Measurements from ENCODE around the gene AMPD2.

Gene AMPD2

DNA sequence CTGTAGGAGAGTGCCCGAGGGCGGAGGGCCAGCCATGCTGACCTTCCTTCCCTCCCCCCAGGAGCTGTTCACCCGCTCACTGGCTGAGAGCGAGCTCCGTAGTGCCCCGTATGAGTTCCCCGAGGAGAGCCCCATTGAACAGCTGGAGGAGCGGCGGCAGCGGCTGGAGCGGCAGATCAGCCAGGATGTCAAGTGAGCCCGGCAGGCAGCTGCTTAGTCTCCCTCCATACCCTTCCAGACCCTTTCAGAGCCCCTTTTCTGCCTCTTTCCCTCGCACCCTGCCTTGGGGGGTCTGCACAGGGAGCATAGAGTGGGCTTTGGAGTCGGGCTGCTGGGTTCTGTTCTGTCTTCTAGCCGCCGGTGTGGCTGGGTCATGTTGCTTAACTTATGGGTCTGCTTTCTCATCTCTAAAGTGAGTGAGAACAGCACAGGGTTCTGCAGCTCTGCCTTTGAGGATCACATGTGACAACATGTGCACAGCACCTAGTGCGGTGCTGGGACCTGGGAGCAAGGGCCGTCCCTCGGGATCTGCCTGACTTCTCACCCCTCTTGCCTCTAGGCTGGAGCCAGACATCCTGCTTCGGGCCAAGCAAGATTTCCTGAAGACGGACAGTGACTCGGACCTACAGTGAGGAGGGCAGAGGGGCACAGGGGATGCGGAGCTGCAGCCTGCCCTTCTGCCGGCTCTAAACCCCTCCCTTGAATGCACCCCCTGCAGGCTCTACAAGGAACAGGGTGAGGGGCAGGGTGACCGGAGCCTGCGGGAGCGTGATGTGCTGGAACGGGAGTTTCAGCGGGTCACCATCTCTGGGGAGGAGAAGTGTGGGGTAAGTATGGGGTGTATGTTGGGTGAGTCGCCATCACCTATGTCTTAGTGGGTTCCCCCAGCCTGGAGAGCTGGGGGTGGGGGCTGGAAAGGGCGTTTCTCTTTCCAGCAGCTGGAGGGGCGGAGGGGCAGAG is 6.2 kb downstream of the AMPD2 start:
- no peak for TF ChIP-seq CSDC2 (CRISPR knock-in tag; IDR thresholded peaks at IDR 0.05)
- TF ChIP-seq RARB (CRISPR knock-in tag; IDR thresholded peaks at IDR 0.05): no peak
- TF ChIP-seq, protein P1, sequence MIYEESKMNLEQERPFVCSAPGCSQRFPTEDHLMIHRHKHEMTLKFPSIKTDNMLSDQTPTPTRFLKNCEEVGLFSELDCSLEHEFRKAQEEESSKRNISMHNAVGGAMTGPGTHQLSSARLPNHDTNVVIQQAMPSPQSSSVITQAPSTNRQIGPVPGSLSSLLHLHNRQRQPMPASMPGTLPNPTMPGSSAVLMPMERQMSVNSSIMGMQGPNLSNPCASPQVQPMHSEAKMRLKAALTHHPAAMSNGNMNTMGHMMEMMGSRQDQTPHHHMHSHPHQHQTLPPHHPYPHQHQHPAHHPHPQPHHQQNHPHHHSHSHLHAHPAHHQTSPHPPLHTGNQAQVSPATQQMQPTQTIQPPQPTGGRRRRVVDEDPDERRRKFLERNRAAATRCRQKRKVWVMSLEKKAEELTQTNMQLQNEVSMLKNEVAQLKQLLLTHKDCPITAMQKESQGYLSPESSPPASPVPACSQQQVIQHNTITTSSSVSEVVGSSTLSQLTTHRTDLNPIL (CRISPR knock-in tag; IDR thresholded peaks at IDR 0.05; ENCODE audit: low read depth): no peak
- TF ChIP-seq, protein P2, sequence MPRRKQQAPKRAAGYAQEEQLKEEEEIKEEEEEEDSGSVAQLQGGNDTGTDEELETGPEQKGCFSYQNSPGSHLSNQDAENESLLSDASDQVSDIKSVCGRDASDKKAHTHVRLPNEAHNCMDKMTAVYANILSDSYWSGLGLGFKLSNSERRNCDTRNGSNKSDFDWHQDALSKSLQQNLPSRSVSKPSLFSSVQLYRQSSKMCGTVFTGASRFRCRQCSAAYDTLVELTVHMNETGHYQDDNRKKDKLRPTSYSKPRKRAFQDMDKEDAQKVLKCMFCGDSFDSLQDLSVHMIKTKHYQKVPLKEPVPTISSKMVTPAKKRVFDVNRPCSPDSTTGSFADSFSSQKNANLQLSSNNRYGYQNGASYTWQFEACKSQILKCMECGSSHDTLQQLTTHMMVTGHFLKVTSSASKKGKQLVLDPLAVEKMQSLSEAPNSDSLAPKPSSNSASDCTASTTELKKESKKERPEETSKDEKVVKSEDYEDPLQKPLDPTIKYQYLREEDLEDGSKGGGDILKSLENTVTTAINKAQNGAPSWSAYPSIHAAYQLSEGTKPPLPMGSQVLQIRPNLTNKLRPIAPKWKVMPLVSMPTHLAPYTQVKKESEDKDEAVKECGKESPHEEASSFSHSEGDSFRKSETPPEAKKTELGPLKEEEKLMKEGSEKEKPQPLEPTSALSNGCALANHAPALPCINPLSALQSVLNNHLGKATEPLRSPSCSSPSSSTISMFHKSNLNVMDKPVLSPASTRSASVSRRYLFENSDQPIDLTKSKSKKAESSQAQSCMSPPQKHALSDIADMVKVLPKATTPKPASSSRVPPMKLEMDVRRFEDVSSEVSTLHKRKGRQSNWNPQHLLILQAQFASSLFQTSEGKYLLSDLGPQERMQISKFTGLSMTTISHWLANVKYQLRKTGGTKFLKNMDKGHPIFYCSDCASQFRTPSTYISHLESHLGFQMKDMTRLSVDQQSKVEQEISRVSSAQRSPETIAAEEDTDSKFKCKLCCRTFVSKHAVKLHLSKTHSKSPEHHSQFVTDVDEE (CRISPR knock-in tag; IDR thresholded peaks at IDR 0.05): no peak
- TF ChIP-seq ZNF8 (CRISPR knock-in tag; IDR thresholded peaks at IDR 0.05): no peak
- TF ChIP-seq ZNF70 (CRISPR knock-in tag; IDR thresholded peaks at IDR 0.05): no peak
- no peak for ATAC-seq

DNA sequence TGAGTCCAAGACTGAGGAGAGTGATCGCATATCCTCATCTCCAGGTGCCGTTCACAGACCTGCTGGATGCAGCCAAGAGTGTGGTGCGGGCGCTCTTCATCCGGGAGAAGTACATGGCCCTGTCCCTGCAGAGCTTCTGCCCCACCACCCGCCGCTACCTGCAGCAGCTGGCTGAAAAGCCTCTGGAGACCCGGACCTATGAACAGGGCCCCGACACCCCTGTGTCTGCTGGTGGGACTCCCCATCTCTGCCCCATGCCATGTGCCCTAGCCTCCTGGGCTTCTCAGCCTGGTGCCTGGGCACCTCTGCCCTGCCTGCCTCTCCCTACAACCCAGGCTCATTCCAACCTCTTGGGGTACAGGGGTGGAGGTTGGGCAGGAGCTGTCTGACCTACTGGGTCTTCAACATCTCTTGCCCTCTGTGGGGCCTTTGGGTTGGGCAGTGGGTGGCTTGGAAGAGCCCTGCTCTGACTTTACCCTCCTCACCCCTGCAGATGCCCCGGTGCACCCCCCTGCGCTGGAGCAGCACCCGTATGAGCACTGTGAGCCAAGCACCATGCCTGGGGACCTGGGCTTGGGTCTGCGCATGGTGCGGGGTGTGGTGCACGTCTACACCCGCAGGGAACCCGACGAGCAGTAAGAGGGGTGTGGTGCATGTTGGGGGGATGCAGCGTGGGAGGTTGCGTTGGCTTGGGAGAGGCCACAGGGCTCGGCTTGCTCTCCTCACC is 7.2 kb downstream of the AMPD2 start:
- TF ChIP-seq CSDC2 (CRISPR knock-in tag; IDR thresholded peaks at IDR 0.05) (no peak), ZNF70 (CRISPR knock-in tag; IDR thresholded peaks at IDR 0.05) (no peak), TCF4 (CRISPR knock-in tag; IDR thresholded peaks at IDR 0.05; ENCODE audit: borderline replicate concordance) (no peak), OSR1 (CRISPR knock-in tag; IDR thresholded peaks at IDR 0.05) (no peak)
- ATAC-seq: no peak

DNA sequence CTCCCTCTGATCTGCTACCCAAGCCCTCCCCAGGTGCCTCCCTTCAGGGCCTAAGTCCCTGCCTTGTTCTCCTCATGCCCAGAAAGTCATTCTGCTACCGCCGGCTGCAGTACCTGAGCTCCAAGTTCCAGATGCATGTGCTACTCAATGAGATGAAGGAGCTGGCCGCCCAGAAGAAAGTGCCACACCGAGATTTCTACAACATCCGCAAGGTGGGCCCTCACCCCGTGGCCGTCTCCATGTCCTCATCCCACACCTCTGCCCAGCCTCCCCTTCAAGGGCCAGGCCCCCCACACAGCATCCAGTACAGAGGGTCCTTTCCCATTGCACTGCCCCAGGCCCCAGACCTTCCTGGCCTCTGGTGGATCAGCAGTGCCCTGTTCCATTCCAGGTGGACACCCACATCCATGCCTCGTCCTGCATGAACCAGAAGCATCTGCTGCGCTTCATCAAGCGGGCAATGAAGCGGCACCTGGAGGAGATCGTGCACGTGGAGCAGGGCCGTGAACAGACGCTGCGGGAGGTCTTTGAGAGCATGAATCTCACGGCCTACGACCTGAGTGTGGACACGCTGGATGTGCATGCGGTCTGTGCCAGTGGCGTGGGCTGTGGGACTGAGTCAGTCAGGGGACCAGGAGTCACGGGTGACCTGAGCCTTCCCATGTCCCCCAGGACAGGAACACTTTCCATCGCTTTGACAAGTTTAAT is 8.2 kb downstream of the AMPD2 start:
- ATAC-seq: no peak
- TF ChIP-seq PPARA (CRISPR knock-in tag; IDR thresholded peaks at IDR 0.05; ENCODE audit: borderline replicate concordance) (no peak), ARNTL (CRISPR knock-in tag; IDR thresholded peaks at IDR 0.05; ENCODE audit: borderline replicate concordance, low read depth) (no peak), ZC3H10 (CRISPR knock-in tag; IDR thresholded peaks at IDR 0.05) (no peak)

DNA sequence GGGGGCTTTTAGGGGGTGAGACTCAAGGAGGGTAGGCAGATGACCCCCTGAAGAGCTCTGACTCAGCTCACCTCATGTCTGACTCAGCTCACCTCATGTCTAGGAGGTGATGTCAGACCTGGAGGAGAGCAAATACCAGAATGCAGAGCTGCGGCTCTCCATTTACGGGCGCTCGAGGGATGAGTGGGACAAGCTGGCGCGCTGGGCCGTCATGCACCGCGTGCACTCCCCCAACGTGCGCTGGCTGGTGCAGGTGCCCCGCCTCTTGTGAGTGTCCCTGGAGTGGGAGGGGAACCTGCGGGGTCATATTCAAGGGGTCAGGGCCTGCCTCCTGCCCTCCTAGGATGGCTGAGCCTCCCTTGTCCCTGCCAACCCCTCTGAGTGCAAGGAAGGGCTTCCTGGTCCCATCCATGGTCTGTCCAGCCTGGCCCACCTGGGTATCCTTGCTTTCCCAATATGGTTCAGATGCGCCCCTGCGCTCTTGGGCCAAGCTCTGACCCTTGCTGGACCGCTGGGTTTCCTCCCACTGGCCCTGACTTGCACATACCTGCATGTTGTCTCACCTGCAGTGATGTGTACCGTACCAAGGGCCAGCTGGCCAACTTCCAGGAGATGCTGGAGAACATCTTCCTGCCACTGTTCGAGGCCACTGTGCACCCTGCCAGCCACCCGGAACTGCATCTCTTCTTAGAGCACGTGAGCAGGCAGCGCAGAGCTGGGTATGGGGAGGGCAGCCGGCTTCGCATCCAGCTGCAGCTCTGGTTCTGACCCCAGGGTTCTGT is 9.1 kb downstream of the AMPD2 start:
- TF ChIP-seq SNAI2 (CRISPR knock-in tag; IDR thresholded peaks at IDR 0.05) (no peak), ZFP3 (CRISPR knock-in tag; IDR thresholded peaks at IDR 0.05) (no peak), ZC3H10 (CRISPR knock-in tag; IDR thresholded peaks at IDR 0.05) (no peak), TOX (CRISPR knock-in tag; IDR thresholded peaks at IDR 0.05; ENCODE audit: borderline replicate concordance) (no peak), BACH2 (CRISPR knock-in tag; IDR thresholded peaks at IDR 0.05; ENCODE audit: borderline replicate concordance) (no peak), CSDC2 (CRISPR knock-in tag; IDR thresholded peaks at IDR 0.05) (no peak), RARB (CRISPR knock-in tag; IDR thresholded peaks at IDR 0.05) (no peak), ZNF565 (CRISPR knock-in tag; conservative IDR thresholded peaks at IDR 0.05; ENCODE audit: low read depth) (no peak), ZNF70 (CRISPR knock-in tag; IDR thresholded peaks at IDR 0.05) (no peak), ESRRG (CRISPR knock-in tag; IDR thresholded peaks at IDR 0.05) (no peak), ISL1 (CRISPR knock-in tag; IDR thresholded peaks at IDR 0.05) (no peak)
- ATAC-seq: no peak; the same call in 1 of the 3 replicates

DNA sequence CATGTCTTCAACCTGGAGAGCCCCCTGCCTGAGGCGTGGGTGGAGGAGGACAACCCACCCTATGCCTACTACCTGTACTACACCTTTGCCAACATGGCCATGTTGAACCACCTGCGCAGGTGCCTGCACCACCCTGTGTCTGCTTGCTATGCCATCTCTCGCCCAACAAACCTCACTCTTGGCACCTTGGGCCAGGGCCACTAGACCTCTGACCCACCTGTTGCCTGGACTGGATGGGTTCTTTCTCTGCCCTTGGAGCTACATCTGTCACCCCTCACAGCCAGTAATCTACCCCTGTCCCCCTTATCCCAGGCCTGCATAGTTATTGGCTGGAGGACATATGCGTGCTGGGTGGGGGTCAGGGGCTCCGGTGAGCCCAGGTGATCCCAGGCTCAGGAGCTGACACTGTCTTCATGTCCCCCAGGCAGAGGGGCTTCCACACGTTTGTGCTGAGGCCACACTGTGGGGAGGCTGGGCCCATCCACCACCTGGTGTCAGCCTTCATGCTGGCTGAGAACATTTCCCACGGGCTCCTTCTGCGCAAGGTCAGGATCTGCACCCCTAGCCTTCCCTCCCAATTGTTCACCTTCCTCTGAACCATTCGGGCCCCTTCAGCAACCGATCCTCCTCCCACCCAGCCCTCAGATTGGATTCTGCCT is 9.9 kb downstream of the AMPD2 start:
- TF ChIP-seq ZFP30 (CRISPR knock-in tag; IDR thresholded peaks at IDR 0.05): no peak
- no peak for TF ChIP-seq TCF4 (CRISPR knock-in tag; IDR thresholded peaks at IDR 0.05; ENCODE audit: borderline replicate concordance)
- TF ChIP-seq ZNF8 (CRISPR knock-in tag; IDR thresholded peaks at IDR 0.05): no peak
- TF ChIP-seq RARB (CRISPR knock-in tag; IDR thresholded peaks at IDR 0.05): no peak
- no peak for ATAC-seq

Data from SK-N-SH treated with all-trans-retinoic acid at 6 μM for 48 hours (cell line).